Stomach (tissue), 4 donors: ENCODE data around the gene BMP7.

Experiments used
- POLR2A ChIP-seq, 4 donors: fragments of 450-650 bp; IDR thresholded peaks; one replicate each; pipeline ENCODE4 v1.6.1; 2016; ENCODE audit warnings: antibody characterized with exemption in 4 of 4, control low read depth in 2 of 4, mild to moderate bottlenecking in 1 of 4, moderate library complexity in 1 of 4
- TF ChIP-seq, protein P1 (sequence below), 7 experiments: fragments of 450-650 bp in 4 of 7; fragments of 200-600 bp in 3 of 7; sonication (generic) in 3 of 7; IDR thresholded peaks; one replicate each; pipeline ENCODE4 v1.5.1; 2016 to 2019; ENCODE audit warnings: antibody characterized with exemption in 7 of 7, control low read depth in 2 of 7, mild to moderate bottlenecking in 1 of 7

DNA sequence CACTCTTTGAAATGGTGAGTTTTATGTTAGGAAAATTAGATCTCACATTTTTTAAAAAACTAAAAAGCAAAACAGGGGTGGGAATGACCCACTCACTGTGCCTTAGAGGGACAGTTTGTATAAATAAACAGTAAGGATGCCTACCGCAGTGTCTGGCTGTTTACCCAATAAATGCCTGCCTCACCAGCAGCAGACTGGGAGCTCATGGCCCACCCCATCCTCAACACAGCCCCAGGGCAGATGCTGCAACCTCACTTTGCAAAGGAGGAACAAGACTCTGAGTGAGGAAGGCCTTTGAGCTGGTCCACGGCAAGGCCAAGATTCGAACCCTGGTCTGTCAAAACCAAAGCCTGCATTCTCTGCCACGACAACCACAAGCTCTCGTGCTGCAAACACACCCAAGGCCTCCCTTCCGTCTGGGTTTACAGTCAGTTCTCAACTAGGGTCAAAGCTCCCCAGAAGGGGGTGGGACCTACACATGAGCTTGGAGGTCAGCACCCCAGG is 77.8 kb downstream of the BMP7 start:
- TF ChIP-seq, protein P1, sequence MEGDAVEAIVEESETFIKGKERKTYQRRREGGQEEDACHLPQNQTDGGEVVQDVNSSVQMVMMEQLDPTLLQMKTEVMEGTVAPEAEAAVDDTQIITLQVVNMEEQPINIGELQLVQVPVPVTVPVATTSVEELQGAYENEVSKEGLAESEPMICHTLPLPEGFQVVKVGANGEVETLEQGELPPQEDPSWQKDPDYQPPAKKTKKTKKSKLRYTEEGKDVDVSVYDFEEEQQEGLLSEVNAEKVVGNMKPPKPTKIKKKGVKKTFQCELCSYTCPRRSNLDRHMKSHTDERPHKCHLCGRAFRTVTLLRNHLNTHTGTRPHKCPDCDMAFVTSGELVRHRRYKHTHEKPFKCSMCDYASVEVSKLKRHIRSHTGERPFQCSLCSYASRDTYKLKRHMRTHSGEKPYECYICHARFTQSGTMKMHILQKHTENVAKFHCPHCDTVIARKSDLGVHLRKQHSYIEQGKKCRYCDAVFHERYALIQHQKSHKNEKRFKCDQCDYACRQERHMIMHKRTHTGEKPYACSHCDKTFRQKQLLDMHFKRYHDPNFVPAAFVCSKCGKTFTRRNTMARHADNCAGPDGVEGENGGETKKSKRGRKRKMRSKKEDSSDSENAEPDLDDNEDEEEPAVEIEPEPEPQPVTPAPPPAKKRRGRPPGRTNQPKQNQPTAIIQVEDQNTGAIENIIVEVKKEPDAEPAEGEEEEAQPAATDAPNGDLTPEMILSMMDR (IDR thresholded peaks at IDR 0.05): no peak
- TF ChIP-seq POLR2A (IDR thresholded peaks at IDR 0.05): no peak
